GM23338 (cell line): ENCODE results near the gene EIF3B. TPM values are rescaled to one million over a fixed set of nuclear protein-coding genes. Genes with fewer than 3 reads are reported as not detected.
A peak's percentile ranks its signal among the peaks of the same experiment; 100 is the strongest.

Source experiments
- ATAC-seq: fragments of 200-7000 bp; cut with Tn5 transposase; 3 replicates; pipeline ENCODE4 v1.9.1; 2020
- DNase-seq: peaks from one replicate; pipeline ENCODE4 v3.0.0-alpha.2; 2015; ENCODE audit warnings: low spot score
- H2AFZ ChIP-seq: fragments of 200-600 bp; sonication (generic); 2 replicates; pipeline ENCODE4 v1.8.0; 2016; ENCODE audit warnings: antibody characterized with exemption, mild to moderate bottlenecking, moderate library complexity
- H3F3A ChIP-seq: fragments of 200-600 bp; sonication (generic); replicated peaks from 2 replicates; pipeline ENCODE4 v1.8.0; 2017; ENCODE audit warnings: antibody characterized with exemption, mixed run types, low read depth
- H3K27ac ChIP-seq: fragments of 200-600 bp; sonication (generic); 2 replicates; pipeline ENCODE4 v1.6.1; 2016; ENCODE audit warnings: low read depth
- H3K27me3 ChIP-seq: fragments of 200-600 bp; sonication (generic); 2 replicates; pipeline ENCODE4 v1.8.0; 2016; ENCODE audit warnings: mild to moderate bottlenecking, mixed run types, moderate library complexity; ENCODE audit not compliant: insufficient read depth
- H3K36me3 ChIP-seq: fragments of 200-600 bp; sonication (generic); 2 replicates; pipeline ENCODE4 v1.8.0; 2016; ENCODE audit warnings: mild to moderate bottlenecking; ENCODE audit not compliant: insufficient read depth
- H3K4me1 ChIP-seq: fragments of 200-600 bp; sonication (generic); 2 replicates; pipeline ENCODE4 v1.8.0; 2016; ENCODE audit warnings: mild to moderate bottlenecking, moderate library complexity; ENCODE audit not compliant: insufficient read depth
- H3K4me2 ChIP-seq: fragments of 200-600 bp; sonication (generic); 2 replicates; pipeline ENCODE4 v1.7.1; 2017; ENCODE audit warnings: mixed run types
- H3K4me3 ChIP-seq: fragments of 200-600 bp; sonication (generic); 2 replicates; pipeline ENCODE4 v1.6.1; 2016; ENCODE audit warnings: mixed run types
- H3K79me2 ChIP-seq: fragments of 200-600 bp; sonication (generic); replicated peaks from 2 replicates; pipeline ENCODE4 v1.8.0; 2017; ENCODE audit warnings: mild to moderate bottlenecking; ENCODE audit not compliant: insufficient read depth
- H3K9me2 ChIP-seq: fragments of 200-600 bp; sonication (generic); 2 replicates; pipeline ENCODE4 v1.8.0; 2017; ENCODE audit not compliant: insufficient read depth
- H4K20me1 ChIP-seq: fragments of 200-600 bp; sonication (generic); replicated peaks from 2 replicates; pipeline ENCODE4 v1.8.0; 2017; ENCODE audit warnings: mild to moderate bottlenecking; ENCODE audit not compliant: insufficient read depth
- H3K27ac Mint-ChIP-seq: 2 replicates; pipeline ENCODE4 v1.8.0; 2020; ENCODE audit warnings: inconsistent platforms, mild to moderate bottlenecking, moderate library complexity, mixed read lengths
- H3K27me3 Mint-ChIP-seq: 3 replicates; pipeline ENCODE4 v1.8.0; 2022; ENCODE audit warnings: low read depth, mild to moderate bottlenecking, moderate library complexity, mixed read lengths, inconsistent platforms; ENCODE audit not compliant: insufficient read depth, poor library complexity
- H3K36me3 Mint-ChIP-seq: 3 replicates; pipeline ENCODE4 v1.8.0; 2021; ENCODE audit warnings: low read depth, mild to moderate bottlenecking, inconsistent platforms, moderate library complexity, mixed read lengths
- H3K4me1 Mint-ChIP-seq: 3 replicates; pipeline ENCODE4 v1.8.0; 2020; ENCODE audit warnings: mild to moderate bottlenecking, inconsistent platforms, mixed read lengths
- H3K4me3 Mint-ChIP-seq: 3 replicates; pipeline ENCODE4 v1.8.0; 2021; ENCODE audit warnings: moderate library complexity, mild to moderate bottlenecking, inconsistent platforms, mixed read lengths
- H3K9me3 Mint-ChIP-seq: 3 replicates; pipeline ENCODE4 v1.8.0; 2020; ENCODE audit warnings: moderate library complexity, mild to moderate bottlenecking, inconsistent platforms, mixed read lengths
- CTCF ChIP-seq, 2 experiments: fragments of 200-600 bp in 1 of 2; sonication (generic) in 1 of 2; conservative IDR thresholded peaks; 2 replicates each; pipeline versions ENCODE4 v1.5.1 to v1.6.1; 2016 to 2017; ENCODE audit warnings: antibody characterized with exemption in 2 of 2, low read depth in 2 of 2, mild to moderate bottlenecking in 2 of 2, moderate library complexity in 1 of 2
- ETS1 ChIP-seq: IDR thresholded peaks from 2 replicates; pipeline ENCODE4 v1.6.1; 2016; ENCODE audit warnings: antibody characterized with exemption
- EZH2 ChIP-seq: fragments of 200-600 bp; sonication (generic); IDR thresholded peaks from one replicate; pipeline ENCODE4 v1.8.0; 2017; ENCODE audit warnings: antibody characterized with exemption, mild to moderate bottlenecking, low read depth; ENCODE audit not compliant: unreplicated experiment
- EZH2phosphoT487 ChIP-seq: fragments of 200-600 bp; sonication (generic); IDR thresholded peaks from one replicate; pipeline ENCODE4 v1.8.1; 2018; ENCODE audit warnings: antibody characterized with exemption; ENCODE audit not compliant: unreplicated experiment
- NANOG ChIP-seq: IDR thresholded peaks from 2 replicates; pipeline ENCODE4 v1.6.1; 2016; ENCODE audit warnings: antibody characterized with exemption, borderline replicate concordance
- ZNF114 ChIP-seq: fragments of 250-450 bp; sonication (Bioruptor Pico); IDR thresholded peaks from 2 replicates; pipeline ENCODE4 v1.5.0; 2020; ENCODE audit warnings: mild to moderate bottlenecking, moderate library complexity
- ZNF331 ChIP-seq: fragments of 250-450 bp; sonication (Bioruptor Pico); IDR thresholded peaks from 2 replicates; pipeline ENCODE4 v1.5.0; 2020; ENCODE audit warnings: low read depth, mild to moderate bottlenecking, moderate library complexity
- polyA plus RNA-seq: library from polyadenylated mRNA; unstranded; fragments of >200 nt; fragmentation: Nextera tagmentation; extraction: Ambion mirVana; gene quantifications from 2 replicates; pipeline ENCODE4 v1.2.1, GENCODE V29; 2016
- total RNA-seq: library from RNA; depleted of rRNA; stranded (reverse); fragments of >200 nt; shearing (Covaris generic); gene quantifications from 2 replicates; pipeline ENCODE4 v1.2.3, GENCODE V29; 2014
- TF ChIP-seq, protein P1 (sequence below): IDR thresholded peaks from one replicate; pipeline ENCODE4 v1.6.1; 2018; ENCODE audit warnings: antibody characterized with exemption; ENCODE audit not compliant: unreplicated experiment

The EIF3B gene
- total and polyA plus RNA-seq, 2 experiments from 2014 or later: 106 to 355 TPM

DNA sequence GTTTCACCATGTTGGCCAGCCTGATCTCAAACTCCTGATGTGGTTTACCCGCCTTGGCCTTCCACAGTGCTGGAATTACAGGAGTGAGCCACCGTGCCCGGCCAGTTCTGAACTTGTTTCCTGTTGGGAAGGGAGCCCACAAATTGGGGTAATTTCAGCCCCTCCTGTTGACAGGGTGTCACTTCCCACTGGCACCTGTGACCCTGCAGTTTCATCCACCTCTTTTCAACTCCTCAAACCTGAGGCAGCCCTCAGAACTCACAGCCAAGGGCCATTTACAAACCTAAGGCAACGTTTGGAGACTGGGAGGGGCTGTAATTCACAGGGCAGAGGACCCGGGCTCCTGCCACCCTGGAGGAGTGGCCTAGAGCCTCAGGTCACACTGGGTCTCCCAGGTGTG lies 26.6 kb downstream of the EIF3B start (continued):
- TF ChIP-seq, protein P1, sequence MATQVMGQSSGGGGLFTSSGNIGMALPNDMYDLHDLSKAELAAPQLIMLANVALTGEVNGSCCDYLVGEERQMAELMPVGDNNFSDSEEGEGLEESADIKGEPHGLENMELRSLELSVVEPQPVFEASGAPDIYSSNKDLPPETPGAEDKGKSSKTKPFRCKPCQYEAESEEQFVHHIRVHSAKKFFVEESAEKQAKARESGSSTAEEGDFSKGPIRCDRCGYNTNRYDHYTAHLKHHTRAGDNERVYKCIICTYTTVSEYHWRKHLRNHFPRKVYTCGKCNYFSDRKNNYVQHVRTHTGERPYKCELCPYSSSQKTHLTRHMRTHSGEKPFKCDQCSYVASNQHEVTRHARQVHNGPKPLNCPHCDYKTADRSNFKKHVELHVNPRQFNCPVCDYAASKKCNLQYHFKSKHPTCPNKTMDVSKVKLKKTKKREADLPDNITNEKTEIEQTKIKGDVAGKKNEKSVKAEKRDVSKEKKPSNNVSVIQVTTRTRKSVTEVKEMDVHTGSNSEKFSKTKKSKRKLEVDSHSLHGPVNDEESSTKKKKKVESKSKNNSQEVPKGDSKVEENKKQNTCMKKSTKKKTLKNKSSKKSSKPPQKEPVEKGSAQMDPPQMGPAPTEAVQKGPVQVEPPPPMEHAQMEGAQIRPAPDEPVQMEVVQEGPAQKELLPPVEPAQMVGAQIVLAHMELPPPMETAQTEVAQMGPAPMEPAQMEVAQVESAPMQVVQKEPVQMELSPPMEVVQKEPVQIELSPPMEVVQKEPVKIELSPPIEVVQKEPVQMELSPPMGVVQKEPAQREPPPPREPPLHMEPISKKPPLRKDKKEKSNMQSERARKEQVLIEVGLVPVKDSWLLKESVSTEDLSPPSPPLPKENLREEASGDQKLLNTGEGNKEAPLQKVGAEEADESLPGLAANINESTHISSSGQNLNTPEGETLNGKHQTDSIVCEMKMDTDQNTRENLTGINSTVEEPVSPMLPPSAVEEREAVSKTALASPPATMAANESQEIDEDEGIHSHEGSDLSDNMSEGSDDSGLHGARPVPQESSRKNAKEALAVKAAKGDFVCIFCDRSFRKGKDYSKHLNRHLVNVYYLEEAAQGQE: no peak
- TF ChIP-seq CTCF (conservative IDR thresholded peaks at IDR 0.05; ENCODE audit: low read depth in 2 of 2): no peak
- no peak for TF ChIP-seq EZH2phosphoT487
- TF ChIP-seq NANOG: no peak
- TF ChIP-seq ZNF331 (CRISPR knock-in tag): no peak
- no peak for TF ChIP-seq ETS1

DNA sequence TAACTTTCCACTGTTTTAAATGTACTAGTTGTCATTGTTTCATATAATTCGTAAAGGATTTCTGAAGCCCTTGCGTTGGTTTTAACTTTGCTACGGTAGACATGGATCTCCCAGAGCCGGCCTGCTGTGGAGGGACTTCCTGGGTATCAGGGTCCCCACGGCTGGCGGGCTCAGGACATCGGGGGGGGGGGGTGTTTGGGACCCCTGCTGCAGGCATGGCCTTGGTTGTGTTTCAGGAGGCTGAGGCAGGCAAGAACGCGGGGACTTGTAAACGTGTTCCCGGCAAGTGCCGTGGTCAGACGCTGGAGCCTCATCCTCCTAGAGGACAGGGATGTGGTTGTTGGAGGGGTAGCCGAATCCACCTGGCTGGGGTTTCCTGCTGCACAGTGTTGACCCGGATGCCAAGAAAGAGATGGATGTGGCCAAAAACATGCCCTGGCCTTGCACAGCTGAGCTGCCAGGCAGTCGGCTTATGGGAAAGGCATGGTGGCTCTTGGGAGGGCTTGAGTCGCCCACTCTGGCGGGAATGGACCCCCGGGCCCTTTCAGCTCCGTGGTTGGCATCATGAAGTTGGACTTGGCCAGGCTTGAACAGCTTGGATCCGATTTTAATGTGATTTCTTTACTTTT lies 27.4 kb downstream of the EIF3B start:
- Histone ChIP-seq H3K27me3 (no peaks in the 10 kb centered on the region), H3K27ac (peak overlapping the region; percentile 21; the same call in 1 of the 2 replicates), H2AFZ (no peak overlapping the region), H3K79me2 (peaks cover 5% of the 10 kb centered on the region), H3F3A (peaks cover 18% of the 10 kb centered on the region), H3K4me1 (no peaks in the 10 kb centered on the region), H3K36me3 (peaks cover 20% of the 10 kb centered on the region), H3K4me3 (no peak overlapping the region), H4K20me1 (peaks cover 12% of the 10 kb centered on the region; the same call in 1 of the 2 replicates), H3K4me2 (no peak overlapping the region), H3K9me2 (no peaks in the 10 kb centered on the region)
- ATAC-seq (no peak), DNase-seq (no peak)
- TF ChIP-seq EZH2 (no peak), ETS1 (no peak), ZNF114 (CRISPR knock-in tag) (no peak)
- H3K4me3 Mint-ChIP-seq: no peak overlapping the region
- H3K36me3 Mint-ChIP-seq: peaks cover 48% of the 10 kb centered on the region
- no peak overlapping the region for H3K27ac Mint-ChIP-seq
- peaks cover 3% of the 10 kb centered on the region; the same call in 2 of the 3 replicates for H3K4me1 Mint-ChIP-seq
- H3K9me3 Mint-ChIP-seq: no peaks in the 10 kb centered on the region
- H3K27me3 Mint-ChIP-seq: peaks cover 38% of the 10 kb centered on the region
